Activated gamma-delta T cell treated with anti-CD3 and anti-CD28 coated beads, Interleukin-2, amount 50 U/mL, for 16 hours (primary cell): Measurements from ENCODE around the gene GFY.
"Not testable (repeated sequence)": the region's sequence is repeated elsewhere in the genome, so short reads cannot be mapped to it uniquely, and the experiment has no call there.

Experiments
- DNase-seq: peaks from one replicate; pipeline ENCODE4 v3.0.0-alpha.2; 2020; ENCODE audit warnings: low read depth

Gene GFY

DNA sequence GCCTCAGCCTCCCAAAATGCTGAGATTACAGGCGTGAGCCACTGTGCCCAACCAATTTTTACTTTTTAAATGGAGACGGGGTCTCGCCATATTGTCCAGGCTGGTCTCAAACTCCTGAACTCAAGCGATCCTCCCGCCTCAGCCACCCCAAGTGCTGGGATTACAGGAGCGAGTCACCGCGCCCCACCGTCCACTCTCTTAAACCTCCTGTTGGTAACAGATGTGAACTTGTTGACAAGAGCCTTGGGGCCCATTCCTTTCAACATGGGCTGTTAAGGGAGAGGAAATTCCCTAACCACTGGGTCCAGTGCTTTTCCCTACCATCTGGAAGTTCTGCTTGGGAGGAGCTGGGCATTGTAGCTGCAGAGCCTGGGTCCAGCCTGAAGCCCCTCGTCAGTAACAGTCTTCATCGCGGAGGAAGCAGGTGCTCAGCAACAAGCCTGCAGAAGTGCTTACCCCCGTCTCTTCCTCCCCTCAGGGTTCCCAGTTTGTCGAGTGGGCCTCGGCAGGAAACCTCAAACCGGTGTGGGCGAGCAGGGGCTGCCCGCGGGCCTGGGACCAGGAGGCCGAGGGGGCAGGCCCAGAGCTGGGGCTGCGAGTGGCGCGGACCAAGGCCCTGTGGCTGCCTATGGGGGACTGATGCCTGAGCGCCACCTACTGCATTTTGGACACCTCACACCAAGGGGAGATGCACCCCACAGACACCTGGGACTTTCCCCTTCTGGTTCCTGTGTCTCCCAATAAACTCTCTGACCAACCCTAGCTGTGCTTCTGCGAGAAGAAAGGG, 44.8 kb downstream of the GFY start:
- peak; percentile 73 for DNase-seq

DNA sequence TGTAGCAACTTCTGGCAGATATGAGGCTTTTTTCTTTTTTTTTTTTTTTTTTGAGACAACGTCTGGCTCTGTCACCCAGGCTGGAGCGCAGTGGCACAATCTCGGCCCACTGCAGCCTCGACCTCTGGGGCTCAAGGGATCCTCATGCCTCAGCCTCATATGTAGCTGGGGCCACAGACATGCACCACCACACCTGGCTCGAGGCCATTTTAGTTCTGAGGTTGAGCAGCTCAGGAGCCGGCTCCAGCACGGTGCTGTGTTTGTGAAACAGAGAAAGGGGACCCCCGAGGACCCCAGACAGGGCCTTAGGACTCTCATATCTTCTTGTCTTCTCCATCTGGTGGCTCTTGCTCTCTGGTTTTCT, 45.4 kb downstream of the GFY start:
- no peak for DNase-seq

DNA sequence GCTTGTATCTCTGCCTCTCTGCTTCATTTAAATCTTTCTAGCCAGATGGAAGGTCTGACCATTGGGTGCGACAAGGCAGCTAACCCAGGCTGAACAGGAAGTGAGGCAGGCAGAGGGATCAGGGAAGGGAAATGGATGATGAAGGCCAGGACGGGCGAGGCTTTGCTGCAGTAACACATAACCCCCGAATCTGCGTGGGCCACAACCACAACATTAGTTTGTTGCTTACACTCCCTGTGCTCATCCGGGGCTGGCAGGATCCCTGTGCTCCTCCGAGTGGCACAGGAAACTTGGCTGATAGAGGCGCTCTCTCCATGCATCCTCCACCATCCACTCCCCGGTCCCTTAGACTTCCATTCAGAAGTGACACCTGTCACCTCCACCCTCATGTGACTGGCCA, 47.7 kb downstream of the GFY start:
- DNase-seq = no peak

DNA sequence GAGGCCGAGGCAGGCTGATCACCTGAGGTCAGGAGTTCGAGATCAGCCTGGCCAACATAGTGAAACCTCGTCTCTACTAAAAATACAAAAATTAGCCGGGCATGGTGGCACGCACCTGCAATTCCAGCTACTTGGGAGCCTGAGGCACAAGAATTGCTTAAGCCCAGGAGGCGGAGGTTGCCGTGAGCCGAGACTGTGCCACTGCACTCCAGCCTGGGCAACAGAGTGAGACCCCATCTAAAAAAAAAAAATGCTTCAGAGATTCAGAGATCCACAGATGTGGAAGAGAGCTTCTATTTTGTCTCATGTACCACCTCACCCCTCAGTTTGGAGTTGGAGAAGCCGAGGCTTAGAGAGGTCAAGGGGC, 48.3 kb downstream of the GFY start:
- DNase-seq = not testable (repeated sequence)

DNA sequence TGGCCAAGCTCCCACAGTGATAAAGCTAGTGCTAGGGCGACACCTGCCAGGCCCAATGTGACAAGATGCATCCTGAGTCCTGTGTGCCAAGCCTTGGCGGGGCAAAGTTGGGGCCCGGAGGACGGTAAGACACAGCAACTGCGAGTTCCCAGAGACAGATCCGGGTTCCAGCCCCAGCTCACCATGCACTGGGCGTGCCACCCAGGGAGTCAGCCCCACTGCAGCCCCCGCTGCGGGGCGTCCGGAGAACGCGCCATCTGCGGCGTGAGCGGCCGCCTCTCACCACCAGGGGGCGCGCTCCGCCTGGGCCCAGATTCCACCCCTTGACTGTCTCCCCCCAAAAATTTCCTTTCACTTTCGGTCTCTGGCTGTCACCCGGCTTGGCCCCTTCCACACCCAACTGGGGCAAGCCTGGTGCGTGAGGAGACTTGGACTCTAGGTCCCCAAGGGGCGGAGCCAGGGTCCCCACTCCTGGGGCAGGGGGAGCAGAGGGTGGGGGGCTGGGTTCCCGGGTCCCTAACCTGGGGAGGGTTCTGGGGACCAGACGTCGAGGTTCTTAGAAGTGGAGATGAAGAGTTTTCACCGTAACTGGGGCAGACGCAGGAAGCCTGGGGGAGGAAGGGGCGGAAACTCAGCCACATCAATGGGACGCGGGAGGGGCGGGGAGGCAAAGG, 48.8 kb downstream of the GFY start, which contains the start of gene FLT3LG:
TSS of gene FLT3LG (plus strand) at position 348 of the 674 bp plus-strand sequence. CDS start 425 bp downstream, outside the sequence.
- DNase-seq = peak; percentile 88

DNA sequence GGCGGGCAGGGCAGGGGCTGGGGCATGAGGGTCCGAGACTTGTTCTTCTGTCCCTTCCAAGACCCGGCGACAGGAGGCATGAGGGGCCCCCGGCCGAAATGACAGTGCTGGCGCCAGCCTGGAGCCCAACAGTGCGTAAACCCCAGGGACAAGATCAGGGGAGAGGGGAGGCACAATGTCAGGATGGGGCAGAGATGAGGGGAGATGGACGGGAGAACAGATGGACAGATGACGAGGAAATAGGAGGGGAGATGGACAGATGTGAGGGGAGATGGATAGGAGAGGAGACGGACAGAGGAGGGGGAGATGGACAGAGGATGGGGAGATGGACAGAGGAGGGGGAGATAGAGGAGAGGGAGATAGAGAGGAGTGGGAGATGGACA, 49.3 kb downstream of the GFY start:
- no peak for DNase-seq

DNA sequence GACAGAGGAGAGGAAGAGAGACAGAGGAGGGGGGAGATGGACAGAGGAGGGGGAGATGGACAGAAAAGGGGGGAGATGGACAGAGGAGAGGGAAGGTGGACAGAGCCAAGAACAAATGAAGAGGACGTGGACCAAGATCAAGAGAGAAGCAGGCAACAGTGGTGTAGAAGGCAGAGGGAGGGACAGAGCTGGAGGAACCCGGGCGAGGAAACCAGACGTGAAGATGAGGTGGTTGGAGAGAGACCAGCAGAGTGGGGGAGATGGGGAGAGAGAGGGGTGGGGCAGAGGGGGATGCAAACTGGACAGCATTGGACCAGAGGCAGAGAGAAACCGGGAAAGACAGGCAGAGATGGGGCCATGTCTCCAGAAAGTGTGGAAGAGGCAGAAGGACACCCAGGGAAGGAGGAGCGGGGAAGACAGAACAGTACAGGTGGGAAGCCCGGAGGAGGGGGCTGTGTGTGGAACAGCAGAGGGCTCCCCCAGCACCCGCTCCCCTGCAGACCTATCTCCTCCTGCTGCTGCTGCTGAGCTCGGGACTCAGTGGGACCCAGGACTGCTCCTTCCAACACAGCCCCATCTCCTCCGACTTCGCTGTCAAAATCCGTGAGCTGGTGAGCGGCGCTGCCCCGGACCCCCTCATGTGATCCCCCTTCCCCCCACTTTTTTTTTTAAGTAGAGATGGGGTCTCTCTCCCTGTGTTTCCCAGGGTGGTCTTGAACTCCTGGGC, 50.2 kb downstream of the GFY start:
- DNase-seq = no peak

DNA sequence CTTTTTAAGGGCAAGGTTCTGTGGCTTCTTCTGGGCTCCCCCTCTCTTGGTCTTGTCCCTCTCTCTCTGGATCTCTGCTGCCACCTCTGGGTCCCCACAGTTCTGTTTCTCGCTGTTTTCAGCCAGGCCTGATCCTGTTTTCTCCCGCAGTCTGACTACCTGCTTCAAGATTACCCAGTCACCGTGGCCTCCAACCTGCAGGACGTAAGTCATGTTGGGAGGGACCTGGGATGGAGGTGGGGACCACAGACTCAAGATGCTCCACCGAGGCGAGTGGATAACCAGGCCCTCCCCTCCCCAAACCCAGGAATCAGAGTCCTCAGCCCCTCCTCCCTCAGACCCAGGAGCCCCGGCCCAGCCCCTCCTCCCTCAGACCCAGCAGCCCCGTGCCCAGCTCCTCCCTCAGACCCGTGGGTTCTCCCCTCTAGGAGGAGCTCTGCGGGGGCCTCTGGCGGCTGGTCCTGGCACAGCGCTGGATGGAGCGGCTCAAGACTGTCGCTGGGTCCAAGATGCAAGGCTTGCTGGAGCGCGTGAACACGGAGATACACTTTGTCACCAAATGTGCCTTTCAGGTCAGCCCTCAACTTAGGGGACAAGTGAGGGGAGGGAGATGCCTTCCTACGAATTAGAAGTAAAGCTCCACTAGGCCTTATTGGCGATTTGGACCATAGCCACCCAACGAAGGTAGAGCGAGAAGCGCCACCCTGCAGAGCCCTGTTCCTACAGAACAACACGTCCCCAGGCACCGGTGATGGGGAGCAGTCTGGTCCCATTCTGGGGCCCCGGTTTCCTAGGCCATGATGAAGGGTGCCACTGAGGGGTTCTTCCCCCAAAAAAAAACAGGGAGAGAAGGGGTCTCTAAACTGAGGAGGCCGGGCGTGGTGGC, 51.0 kb downstream of the GFY start:
- DNase-seq = no peak
